Pancreas (tissue), 10 donors: Measurements from ENCODE around the gene KLF7. TPM values are rescaled to one million over a fixed set of nuclear protein-coding genes. Genes with fewer than 3 reads are reported as not detected.

Experiments used
- ATAC-seq, 4 donors: fragments of 200-7000 bp; cut with Tn5 transposase; one replicate each; pipeline versions ENCODE4 v1.8.0 to v1.9.1; 2020; ENCODE audit warnings: mild to moderate bottlenecking in 4 of 4, moderate library complexity in 4 of 4
- DNase-seq, 6 donors: peaks; one replicate each; pipeline ENCODE4 v3.0.0-alpha.2; 2020
- FAIRE-seq: peaks from 2 replicates; lab custom pipeline; 2012; peaks lifted over from hg19 to GRCh38; lab: Jason Lieb, UNC
- H3K27ac ChIP-seq, 4 donors: fragments of 200-600 bp; sonication (generic); 1 replicate in 3 of 4; 2 replicates in 1 of 4; pipeline versions ENCODE4 v1.5.0 to v1.8.0; 2020
- H3K27me3 ChIP-seq, 4 donors: fragments of 200-600 bp; one replicate each; pipeline ENCODE4 v1.8.0; 2021
- H3K36me3 ChIP-seq, 3 donors: fragments of 200-600 bp; sonication (generic) in 1 of 3; one replicate each; pipeline versions ENCODE4 v1.5.0 to v1.8.0; 2020 to 2021
- H3K4me1 ChIP-seq, 3 donors: fragments of 200-600 bp; one replicate each; pipeline ENCODE4 v1.8.0; 2021
- H3K4me3 ChIP-seq, 4 donors: fragments of 200-600 bp; sonication (generic) in 2 of 4; one replicate each; pipeline versions ENCODE4 v1.5.0 to v1.8.0; 2020 to 2021
- H3K9me3 ChIP-seq, 4 donors: fragments of 200-600 bp; one replicate each; pipeline ENCODE4 v1.8.0; 2021
- CTCF ChIP-seq, 4 donors: fragments of 200-600 bp; sonication (generic) in 3 of 4; IDR thresholded peaks; one replicate each; pipeline versions ENCODE4 v1.5.0 to v1.8.0; 2021; ENCODE audit warnings: antibody characterized with exemption in 4 of 4
- WGBS, 2 donors: extraction: QIAGEN DNeasy Blood & Tissue Kit; methylation state at CpG; one replicate each; pipeline ENCODE4 v1.1.7; 2013; 5-methylcytosine and 5-hydroxymethylcytosine counted together
- intact Hi-C, 3 donors: fragments of 100-400 bp; cut with DNase I; formaldehyde crosslinking; loops; one replicate each; pipeline versions ENCODE4 v1.11.1 to v1.14.2; 2022
- polyA plus RNA-seq, 2 donors: library from polyadenylated mRNA; stranded (reverse); fragments of 200-250 nt; gene quantifications; one replicate each; pipeline ENCODE4 v1.2.3, GENCODE V29; 2013
- total RNA-seq, 6 donors: library from RNA; stranded (reverse); fragmentation: NEBNext Ultra II Directional in 4 of 6; extraction: Animal tissue kit (Norgen Biotek cat#: 25700) in 4 of 6; gene quantifications; one replicate each; pipeline versions ENCODE4 v1.2.1 to v1.2.4, GENCODE V29; 2021 to 2023
- donor health status: healthy with polysubstance abuse.
- donor health status: DM: no; HTN: no; CAD: no; lungs with moderate emphysema.
- donor health status: DM: no; HTN: no; CAD: no.
- donor health status: control.
- donor health status: control.
- donor health status: Bipolar disorder and iron deficiency.
- donor health status: DM: yes; HTN: yes; CAD: no.
- donor health status: DM: no; HTN: no; CAD: no.
- donor health status: DM: no; HTN: no; CAD: no.
- donor health status: DM: yes; HTN: yes; CAD: no.

KLF7 gene
- total and polyA plus RNA-seq, 8 donors = 2.4 to 15.0 (median 5.6) TPM

GRCh38 chr2:207073801-207074678 is 91.7 kb downstream of the KLF7 start:
- TF ChIP-seq CTCF (IDR thresholded peaks at IDR 0.05) = no peak
- FAIRE-seq (no peak), DNase-seq (no peak), ATAC-seq (peak in 1 of 4 donors; percentile 47)
- H3K9me3 ChIP-seq = no peaks in the 10 kb centered on the region
- H3K27ac ChIP-seq = no peak overlapping the region
- no peaks in the 10 kb centered on the region for H3K4me1 ChIP-seq
- no peaks in the 10 kb centered on the region for H3K36me3 ChIP-seq
- H3K4me3 ChIP-seq = no peak overlapping the region
- H3K27me3 ChIP-seq = peaks cover 0 to 4% (median 0%) of the 10 kb centered on the region in 4 donors
- 15% methylated on average over 12 of the region's 12 CpGs for WGBS, 2 donors
- intact Hi-C loops = no loop called here

GRCh38 chr2:207073412-207073800 is 92.3 kb downstream of the KLF7 start:
- ATAC-seq (no peak), FAIRE-seq (no peak), DNase-seq (no peak)
- no peaks in the 10 kb centered on the region for H3K4me1 ChIP-seq
- intact Hi-C loops = no loop called here
- H3K36me3 ChIP-seq = no peaks in the 10 kb centered on the region
- no peak overlapping the region for H3K27ac ChIP-seq
- H3K27me3 ChIP-seq = peaks cover 0 to 4% (median 0%) of the 10 kb centered on the region in 4 donors
- TF ChIP-seq CTCF (IDR thresholded peaks at IDR 0.05) = no peak
- H3K4me3 ChIP-seq = no peak overlapping the region
- no peaks in the 10 kb centered on the region for H3K9me3 ChIP-seq

DNA sequence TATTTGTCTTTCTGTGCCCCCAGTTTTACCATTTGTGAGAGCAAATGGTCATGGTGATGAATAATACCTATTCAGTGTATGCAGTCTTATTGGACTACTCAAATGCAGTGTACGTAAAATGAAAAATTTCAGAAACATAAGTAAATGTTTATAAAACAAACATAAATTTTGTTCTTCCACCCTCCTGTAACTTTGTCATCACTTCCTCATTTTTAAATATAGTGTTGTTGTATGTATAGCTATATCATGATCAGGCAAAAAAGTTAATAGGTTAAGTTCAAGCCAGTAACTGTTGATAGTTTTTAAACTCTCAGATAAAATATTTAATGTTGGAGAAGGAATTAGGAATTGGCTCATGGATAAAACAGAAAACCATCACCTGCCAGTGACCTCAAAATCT is 93.2 kb downstream of the KLF7 start:
- H3K4me3 ChIP-seq = no peak overlapping the region
- no peak overlapping the region for H3K27ac ChIP-seq
- H3K9me3 ChIP-seq = no peaks in the 10 kb centered on the region
- no peak for FAIRE-seq
- WGBS, 2 donors = 86 to 88% methylated on average over 1 of the region's 1 CpG
- no peaks in the 10 kb centered on the region for H3K4me1 ChIP-seq
- no peak for ATAC-seq
- no peak for TF ChIP-seq CTCF (IDR thresholded peaks at IDR 0.05)
- no peaks in the 10 kb centered on the region for H3K36me3 ChIP-seq
- H3K27me3 ChIP-seq = peaks cover 0 to 4% (median 0%) of the 10 kb centered on the region in 4 donors
- no peak for DNase-seq
- intact Hi-C loops = no loop called here

GRCh38 chr2:207071820-207072219 is 93.9 kb downstream of the KLF7 start:
- Histone ChIP-seq H3K4me3 (no peak overlapping the region), H3K9me3 (no peaks in the 10 kb centered on the region), H3K36me3 (no peaks in the 10 kb centered on the region), H3K4me1 (no peaks in the 10 kb centered on the region), H3K27me3 (peaks cover 0 to 4% (median 0%) of the 10 kb centered on the region in 4 donors), H3K27ac (no peak overlapping the region)
- WGBS, 2 donors = 62 to 67% methylated on average over 4 of the region's 4 CpGs
- FAIRE-seq (no peak), DNase-seq (no peak), ATAC-seq (no peak)
- intact Hi-C loops = no loop called here
- no peak for TF ChIP-seq CTCF (IDR thresholded peaks at IDR 0.05)

DNA sequence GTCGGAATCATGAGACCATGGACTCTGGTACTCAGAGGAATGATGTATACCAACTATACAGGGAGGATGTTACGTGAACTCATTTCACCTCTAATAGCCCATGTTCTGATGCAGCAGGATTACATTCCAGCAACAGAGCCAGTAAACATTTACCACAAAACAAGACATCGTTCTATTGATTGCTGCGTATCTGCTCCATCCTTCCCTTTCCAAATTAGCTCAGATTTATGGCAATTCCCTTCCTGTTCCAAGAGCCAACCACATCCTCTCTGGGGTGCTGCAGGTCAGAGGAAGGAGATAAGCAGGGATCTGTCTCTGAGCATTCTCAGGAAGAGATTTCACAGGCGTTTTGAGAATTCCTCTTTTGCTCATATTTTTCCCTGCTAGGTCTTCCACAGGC is 98.3 kb downstream of the KLF7 start:
- ATAC-seq = no peak
- no peak for TF ChIP-seq CTCF (IDR thresholded peaks at IDR 0.05)
- intact Hi-C loops = no loop called here
- no peaks in the 10 kb centered on the region for H3K36me3 ChIP-seq
- H3K27me3 ChIP-seq = peaks cover 0 to 3% (median 0%) of the 10 kb centered on the region in 4 donors
- H3K27ac ChIP-seq = no peak overlapping the region
- 59 to 60% methylated on average over 5 of the region's 5 CpGs for WGBS, 2 donors
- no peak for DNase-seq
- H3K9me3 ChIP-seq = no peaks in the 10 kb centered on the region
- no peaks in the 10 kb centered on the region for H3K4me1 ChIP-seq
- no peak overlapping the region for H3K4me3 ChIP-seq
- no peak for FAIRE-seq
